A549 (cell line): ENCODE data around the gene CALN1. TPM values are rescaled to one million over a fixed set of nuclear protein-coding genes. Genes with fewer than 3 reads are reported as not detected.

Experiments used
- ATAC-seq, 2 experiments: fragments of 200-7000 bp in 1 of 2; fragments of >200 bp in 1 of 2; cut with Nextera tagmentation in 1 of 2; cut with Tn5 transposase in 1 of 2; 3 replicates each; pipeline versions ENCODE4 v1.8.0 to v1.9.1; 2018 to 2020; ENCODE audit warnings: mild to moderate bottlenecking in 1 of 2, moderate library complexity in 1 of 2
- CTCF ChIA-PET: fragments of 300-600 bp; sonication (Branson Sonifier 250); formaldehyde crosslinking; extraction: SDS; loops from one replicate; lab custom pipeline; 2021; ENCODE audit warnings: antibody characterized with exemption, inconsistent platforms; lab: Yijun Ruan, JAX
- POLR2A ChIA-PET: fragments of 350-600 bp; formaldehyde crosslinking; extraction: SDS; loops from one replicate; lab custom pipeline; 2021; ENCODE audit warnings: antibody characterized with exemption, inconsistent platforms; lab: Yijun Ruan, JAX
- DNase-seq, 2 experiments: peaks; one replicate each; pipeline versions ENCODE4 v3.0.0 to v3.0.0-alpha.2; 2011 to 2016; ENCODE audit warnings: low read depth in 1 of 2, low spot score in 1 of 2
- FAIRE-seq: peaks from 2 replicates; lab custom pipeline; 2011; peaks lifted over from hg19 to GRCh38; lab: Jason Lieb, UNC
- H3K27ac ChIP-seq, 2 experiments: fragments of >200 bp; sonication (Bioruptor Twin); formaldehyde crosslinking; 3 replicates each; pipeline ENCODE4 v1.5.1; 2016 to 2017
- H3K4me1 ChIP-seq: fragments of >200 bp; sonication (Bioruptor Twin); formaldehyde crosslinking; 3 replicates; pipeline ENCODE4 v1.6.1; 2016
- H3K4me2 ChIP-seq: fragments of >200 bp; sonication (Bioruptor Twin); formaldehyde crosslinking; 3 replicates; pipeline ENCODE4 v1.6.1; 2016
- H3K4me3 ChIP-seq: fragments of >200 bp; sonication (Bioruptor Twin); formaldehyde crosslinking; 3 replicates; pipeline ENCODE4 v1.5.1; 2016
- H3K9me3 ChIP-seq: fragments of >200 bp; sonication (Bioruptor Twin); formaldehyde crosslinking; 3 replicates; pipeline ENCODE4 v1.6.1; 2016
- CHD4 ChIP-seq: fragments of 200-600 bp; sonication (generic); IDR thresholded peaks from 2 replicates; pipeline ENCODE4 v1.6.1; 2016; ENCODE audit warnings: antibody characterized with exemption, mild to moderate bottlenecking, borderline replicate concordance
- ESRRA ChIP-seq: fragments of 150-350 bp; IDR thresholded peaks from 2 replicates; pipeline ENCODE4 v1.6.1; 2014; ENCODE audit warnings: mild to moderate bottlenecking, low read length, borderline replicate concordance
- FOSL2 ChIP-seq, 2 experiments: fragments of 450-650 bp in 1 of 2; fragments of >200 bp in 1 of 2; sonication (Bioruptor Twin) in 1 of 2; formaldehyde crosslinking; IDR thresholded peaks; 2 replicates each; pipeline versions ENCODE4 v1.5.0 to v1.6.1; 2016 to 2020; ENCODE audit warnings: mild to moderate bottlenecking in 1 of 2, moderate library complexity in 1 of 2
- FOXS1 ChIP-seq: fragments of 250-450 bp; sonication (Bioruptor Pico); IDR thresholded peaks from 2 replicates; pipeline ENCODE4 v1.5.0; 2020; ENCODE audit warnings: mild to moderate bottlenecking, moderate library complexity
- HOXA7 ChIP-seq: fragments of 250-450 bp; sonication (Bioruptor Pico); IDR thresholded peaks from 2 replicates; pipeline ENCODE4 v1.5.0; 2020; ENCODE audit warnings: mild to moderate bottlenecking, moderate library complexity
- HOXB5 ChIP-seq: fragments of 250-450 bp; sonication (Bioruptor Pico); IDR thresholded peaks from 2 replicates; pipeline ENCODE4 v1.5.0; 2020; ENCODE audit warnings: mild to moderate bottlenecking, moderate library complexity
- JUNB ChIP-seq: fragments of >200 bp; sonication (Bioruptor Twin); formaldehyde crosslinking; IDR thresholded peaks from 2 replicates; pipeline ENCODE4 v1.6.1; 2016
- KDM1A ChIP-seq: fragments of 200-600 bp; sonication (generic); IDR thresholded peaks from 2 replicates; pipeline ENCODE4 v1.6.1; 2016; ENCODE audit warnings: low read depth, mild to moderate bottlenecking
- MYC ChIP-seq: IDR thresholded peaks from 2 replicates; pipeline ENCODE4 v1.6.1; 2012; ENCODE audit warnings: mild to moderate bottlenecking, inconsistent platforms, low read length, improper control_type of control experiment, borderline replicate concordance
- NFE2L2 ChIP-seq: fragments of 150-350 bp; conservative IDR thresholded peaks from 2 replicates; pipeline ENCODE4 v1.6.1; 2014; ENCODE audit warnings: low read length
- NPAS2 ChIP-seq: fragments of 250-450 bp; sonication (Bioruptor Pico); IDR thresholded peaks from 2 replicates; pipeline ENCODE4 v1.8.0; 2022; ENCODE audit warnings: mild to moderate bottlenecking, moderate library complexity, borderline replicate concordance
- POLR2AphosphoS2 ChIP-seq: conservative IDR thresholded peaks from 2 replicates; pipeline ENCODE4 v1.6.1; 2012; ENCODE audit warnings: low read length, improper control_type of control experiment, inconsistent platforms
- RAD21 ChIP-seq, 2 experiments: fragments of >200 bp in 1 of 2; sonication (Bioruptor Twin) in 1 of 2; formaldehyde crosslinking in 1 of 2; IDR thresholded peaks in 1 of 2; conservative IDR thresholded peaks in 1 of 2; 2 replicates in 1 of 2; 3 replicates in 1 of 2; pipeline ENCODE4 v1.6.1; 2012 to 2018; ENCODE audit warnings: inconsistent platforms in 1 of 2
- RARB ChIP-seq: fragments of 250-450 bp; sonication (Bioruptor Pico); IDR thresholded peaks from 2 replicates; pipeline ENCODE4 v1.8.0; 2021; ENCODE audit warnings: mild to moderate bottlenecking, moderate library complexity
- RFX5 ChIP-seq: fragments of 450-650 bp; IDR thresholded peaks from 2 replicates; pipeline ENCODE4 v1.7.1; 2014; ENCODE audit warnings: antibody characterized with exemption, mild to moderate bottlenecking, moderate library complexity
- SMC3 ChIP-seq: fragments of >200 bp; sonication (Bioruptor Twin); formaldehyde crosslinking; IDR thresholded peaks from 3 replicates; pipeline ENCODE4 v1.6.1; 2018; ENCODE audit warnings: inconsistent platforms
- TFCP2L1 ChIP-seq: fragments of 250-450 bp; sonication (Bioruptor Pico); IDR thresholded peaks from 2 replicates; pipeline ENCODE4 v1.5.0; 2021; ENCODE audit warnings: mild to moderate bottlenecking
- TP53 ChIP-seq: fragments of 250-450 bp; sonication (Bioruptor Pico); IDR thresholded peaks from 2 replicates; pipeline ENCODE4 v1.5.0; 2021; ENCODE audit warnings: mild to moderate bottlenecking, moderate library complexity
- WGBS: methylation state at CpG from one replicate; pipeline ENCODE4 v1.1.6; 2017; ENCODE audit errors: missing lambda C conversion rate; 5-methylcytosine and 5-hydroxymethylcytosine counted together
- polyA plus RNA-seq, 4 experiments: library from polyadenylated mRNA; depleted of rRNA in 3 of 4; stranded (reverse); fragments of >200 nt; fragmentation: RNase III in 1 of 4; extraction: RNeasy Plus Mini Kit Qiagen cat#74134 plus additional on column Dnase treatment in 1 of 4; gene quantifications; 2 replicates in 3 of 4; 3 replicates in 1 of 4; pipeline ENCODE4 v1.2.3, GENCODE V29; 2011 to 2017
- TF ChIP-seq, protein P1 (sequence below): fragments of 250-450 bp; sonication (Bioruptor Pico); IDR thresholded peaks from 2 replicates; pipeline ENCODE4 v1.5.0; 2020; ENCODE audit warnings: low read depth, mild to moderate bottlenecking, moderate library complexity
- TF ChIP-seq, protein P2 (sequence below): IDR thresholded peaks from 2 replicates; pipeline ENCODE4 v1.6.1; 2012; ENCODE audit warnings: low read depth, borderline replicate concordance
- TF ChIP-seq, protein P3 (sequence below): IDR thresholded peaks from 2 replicates; pipeline ENCODE4 v1.6.1; 2012
- TF ChIP-seq, protein P4 (sequence below): fragments of >200 bp; sonication (Bioruptor Twin); formaldehyde crosslinking; IDR thresholded peaks from 2 replicates; pipeline ENCODE4 v1.6.1; 2016
- TF ChIP-seq, protein P5 (sequence below): fragments of 200-600 bp; sonication (generic); IDR thresholded peaks from 2 replicates; pipeline ENCODE4 v1.6.1; 2016; ENCODE audit warnings: antibody characterized with exemption, mild to moderate bottlenecking, moderate library complexity
- TF ChIP-seq, protein P6 (sequence below): fragments of 450-650 bp; IDR thresholded peaks from 2 replicates; pipeline ENCODE4 v1.6.1; 2014; ENCODE audit warnings: antibody characterized with exemption

CALN1 gene
- polyA plus RNA-seq, 2 of the 4 experiments (the other 2 are of a cell fraction), result not detected

DNA sequence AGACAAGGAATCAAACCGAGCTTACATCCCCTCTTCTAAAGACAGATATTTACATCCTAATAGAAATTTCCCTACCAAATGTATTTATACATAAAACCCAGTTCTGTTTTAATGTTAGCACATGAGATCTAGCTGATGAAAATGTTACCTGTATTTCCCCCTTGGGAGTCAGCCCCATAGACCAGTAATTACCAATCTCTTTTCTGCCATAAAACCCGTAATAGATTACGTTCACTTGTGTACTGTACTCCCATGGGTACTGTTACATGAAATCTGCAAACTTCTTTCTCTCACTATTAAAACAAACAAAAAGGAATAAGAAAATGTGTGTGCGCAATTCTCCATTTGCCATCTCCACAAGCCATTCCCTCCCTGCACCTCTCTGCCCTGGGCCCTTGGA, 450.9 kb downstream of the CALN1 start:
- no peak for ATAC-seq
- no peaks in the 10 kb centered on the region for H3K9me3 ChIP-seq
- TF ChIP-seq RAD21 (conservative IDR thresholded peaks at IDR 0.05 in 1 of 2, IDR thresholded peaks at IDR 0.05 in 1 of 2) (no peak), FOXS1 (CRISPR knock-in tag) (no peak), CHD4 (no peak), RARB (CRISPR knock-in tag) (no peak), KDM1A (no peak), HOXA7 (CRISPR knock-in tag) (no peak), ESRRA (no peak), MYC (no peak)
- TF ChIP-seq, protein P1, sequence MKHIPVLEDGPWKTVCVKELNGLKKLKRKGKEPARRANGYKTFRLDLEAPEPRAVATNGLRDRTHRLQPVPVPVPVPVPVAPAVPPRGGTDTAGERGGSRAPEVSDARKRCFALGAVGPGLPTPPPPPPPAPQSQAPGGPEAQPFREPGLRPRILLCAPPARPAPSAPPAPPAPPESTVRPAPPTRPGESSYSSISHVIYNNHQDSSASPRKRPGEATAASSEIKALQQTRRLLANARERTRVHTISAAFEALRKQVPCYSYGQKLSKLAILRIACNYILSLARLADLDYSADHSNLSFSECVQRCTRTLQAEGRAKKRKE, result no peak
- TF ChIP-seq, protein P2, sequence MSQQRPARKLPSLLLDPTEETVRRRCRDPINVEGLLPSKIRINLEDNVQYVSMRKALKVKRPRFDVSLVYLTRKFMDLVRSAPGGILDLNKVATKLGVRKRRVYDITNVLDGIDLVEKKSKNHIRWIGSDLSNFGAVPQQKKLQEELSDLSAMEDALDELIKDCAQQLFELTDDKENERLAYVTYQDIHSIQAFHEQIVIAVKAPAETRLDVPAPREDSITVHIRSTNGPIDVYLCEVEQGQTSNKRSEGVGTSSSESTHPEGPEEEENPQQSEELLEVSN, result no peak
- H3K27ac ChIP-seq, result no peak overlapping the region
- no peaks in the 10 kb centered on the region for H3K4me1 ChIP-seq
- no peak for FAIRE-seq
- no peak overlapping the region for H3K4me3 ChIP-seq
- ChIA-PET CTCF (no interaction called here), POLR2A (no interaction called here)
- whole genome bisulfite sequencing, result 9% methylated on average over 4 of the region's 4 CpGs
- DNase-seq, result no peak
- no peak overlapping the region for H3K4me2 ChIP-seq

DNA sequence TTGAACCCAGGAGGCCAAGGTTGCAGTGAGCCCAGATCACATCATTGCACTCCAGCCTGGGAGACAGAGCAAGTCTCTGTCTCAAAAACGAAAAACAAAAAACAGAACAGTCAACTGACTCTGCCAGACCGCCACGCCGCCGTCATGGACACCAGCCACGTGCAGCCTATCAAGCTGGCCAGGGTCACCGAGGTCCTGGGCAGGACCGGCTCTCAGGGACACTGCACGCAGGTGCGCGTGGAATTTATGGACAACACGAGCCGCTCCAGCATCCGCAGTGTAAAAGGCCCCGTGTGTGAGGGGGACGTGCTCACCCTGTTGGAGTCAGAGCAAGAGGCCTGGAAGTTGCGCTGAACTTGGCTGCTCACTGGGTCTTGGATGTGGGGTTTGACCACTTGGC, 470.0 kb downstream of the CALN1 start:
- Histone ChIP-seq H3K4me2 (no peak overlapping the region), H3K4me1 (no peaks in the 10 kb centered on the region), H3K27ac (no peak overlapping the region), H3K4me3 (no peak overlapping the region), H3K9me3 (no peaks in the 10 kb centered on the region)
- ChIA-PET CTCF (no interaction called here), POLR2A (no interaction called here)
- no peak for FAIRE-seq
- no peak for DNase-seq
- TF ChIP-seq HOXB5 (CRISPR knock-in tag), result no peak
- TF ChIP-seq JUNB, result no peak
- TF ChIP-seq POLR2AphosphoS2, result no peak
- no peak for TF ChIP-seq RARB (CRISPR knock-in tag)
- no peak for TF ChIP-seq MYC
- no peak for TF ChIP-seq RFX5
- TF ChIP-seq TP53 (CRISPR knock-in tag), result no peak
- TF ChIP-seq, protein P3, sequence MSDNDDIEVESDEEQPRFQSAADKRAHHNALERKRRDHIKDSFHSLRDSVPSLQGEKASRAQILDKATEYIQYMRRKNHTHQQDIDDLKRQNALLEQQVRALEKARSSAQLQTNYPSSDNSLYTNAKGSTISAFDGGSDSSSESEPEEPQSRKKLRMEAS, result no peak
- WGBS, result 39% methylated on average over 17 of the region's 17 CpGs
- no peak for ATAC-seq

DNA sequence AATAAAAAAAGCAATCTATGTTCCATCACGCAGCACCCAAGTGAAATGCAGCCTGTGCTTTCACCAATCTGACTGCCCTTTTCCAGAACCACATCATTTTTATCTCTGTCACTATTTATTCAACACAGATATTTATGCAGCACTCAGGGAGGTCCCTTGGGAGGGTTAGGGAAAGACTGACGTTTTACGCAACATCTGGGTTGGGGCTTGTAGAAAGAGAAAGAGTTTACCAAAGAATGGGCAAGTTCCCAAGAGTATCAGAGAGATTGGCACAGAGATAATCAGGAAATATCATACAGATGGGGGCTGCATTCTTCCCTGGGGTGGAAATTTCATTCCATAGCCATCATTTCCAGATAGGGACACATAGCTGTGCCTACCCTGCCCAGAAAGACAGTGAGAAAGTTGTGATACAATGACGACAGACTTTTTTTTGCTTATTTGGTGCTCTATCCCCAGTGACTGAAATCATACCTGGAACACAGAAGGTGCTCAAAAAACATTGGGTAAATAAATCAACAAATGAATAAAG, 474.2 kb downstream of the CALN1 start:
- POLR2A ChIA-PET, result no interaction called here
- TF ChIP-seq, protein P4, sequence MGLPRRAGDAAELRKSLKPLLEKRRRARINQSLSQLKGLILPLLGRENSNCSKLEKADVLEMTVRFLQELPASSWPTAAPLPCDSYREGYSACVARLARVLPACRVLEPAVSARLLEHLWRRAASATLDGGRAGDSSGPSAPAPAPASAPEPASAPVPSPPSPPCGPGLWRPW, result no peak
- TF ChIP-seq JUNB (no peak), HOXB5 (CRISPR knock-in tag) (no peak), MYC (no peak), RFX5 (no peak), NFE2L2 (no peak), POLR2AphosphoS2 (no peak)
- TF ChIP-seq, all 56 proteins: peak for 0
- no peak overlapping the region for H3K4me3 ChIP-seq
- ATAC-seq (no peak), FAIRE-seq (no peak), DNase-seq (no peak)
- H3K27ac ChIP-seq, result no peak overlapping the region
- H3K4me1 ChIP-seq, result no peaks in the 10 kb centered on the region
- CTCF ChIA-PET, result no interaction called here
- H3K4me2 ChIP-seq, result no peak overlapping the region
- 22% methylated on average over 4 of the region's 4 CpGs for WGBS
- H3K9me3 ChIP-seq, result no peaks in the 10 kb centered on the region

DNA sequence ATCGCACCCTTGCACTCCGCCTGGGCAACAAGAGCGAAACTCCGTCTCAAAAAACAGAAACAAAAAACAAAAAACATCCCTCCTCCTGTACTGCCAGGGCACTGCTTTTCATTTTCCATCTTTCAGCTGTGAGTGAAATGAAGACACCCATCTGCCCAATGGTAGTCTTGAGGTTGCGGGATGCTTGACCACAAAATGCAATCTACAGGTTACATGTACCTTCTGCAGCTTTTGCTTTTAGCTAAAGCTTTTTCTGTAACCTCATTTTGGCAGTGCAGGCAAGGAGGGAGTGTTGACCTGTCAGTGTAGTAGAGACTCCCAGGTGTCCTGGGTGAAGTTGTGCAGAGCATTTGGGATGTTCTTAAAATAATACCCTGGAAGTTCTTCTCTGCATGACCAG, 476.5 kb downstream of the CALN1 start:
- H3K9me3 ChIP-seq, result no peaks in the 10 kb centered on the region
- FAIRE-seq (no peak), ATAC-seq (no peak), DNase-seq (no peak)
- 50% methylated on average over 5 of the region's 5 CpGs for WGBS
- CTCF ChIA-PET, result no interaction called here
- POLR2A ChIA-PET, result no interaction called here
- H3K4me3 ChIP-seq, result no peak overlapping the region
- H3K4me2 ChIP-seq, result no peak overlapping the region
- no peak overlapping the region for H3K27ac ChIP-seq
- no peaks in the 10 kb centered on the region for H3K4me1 ChIP-seq
- TF ChIP-seq SMC3, result no peak
- no peak for TF ChIP-seq TFCP2L1 (CRISPR knock-in tag)
- TF ChIP-seq FOSL2 (IDR thresholded peaks at IDR 0.05), result no peak
- TF ChIP-seq FOSL2 (CRISPR knock-in tag; IDR thresholded peaks at IDR 0.05), result no peak
- TF ChIP-seq, protein P5, sequence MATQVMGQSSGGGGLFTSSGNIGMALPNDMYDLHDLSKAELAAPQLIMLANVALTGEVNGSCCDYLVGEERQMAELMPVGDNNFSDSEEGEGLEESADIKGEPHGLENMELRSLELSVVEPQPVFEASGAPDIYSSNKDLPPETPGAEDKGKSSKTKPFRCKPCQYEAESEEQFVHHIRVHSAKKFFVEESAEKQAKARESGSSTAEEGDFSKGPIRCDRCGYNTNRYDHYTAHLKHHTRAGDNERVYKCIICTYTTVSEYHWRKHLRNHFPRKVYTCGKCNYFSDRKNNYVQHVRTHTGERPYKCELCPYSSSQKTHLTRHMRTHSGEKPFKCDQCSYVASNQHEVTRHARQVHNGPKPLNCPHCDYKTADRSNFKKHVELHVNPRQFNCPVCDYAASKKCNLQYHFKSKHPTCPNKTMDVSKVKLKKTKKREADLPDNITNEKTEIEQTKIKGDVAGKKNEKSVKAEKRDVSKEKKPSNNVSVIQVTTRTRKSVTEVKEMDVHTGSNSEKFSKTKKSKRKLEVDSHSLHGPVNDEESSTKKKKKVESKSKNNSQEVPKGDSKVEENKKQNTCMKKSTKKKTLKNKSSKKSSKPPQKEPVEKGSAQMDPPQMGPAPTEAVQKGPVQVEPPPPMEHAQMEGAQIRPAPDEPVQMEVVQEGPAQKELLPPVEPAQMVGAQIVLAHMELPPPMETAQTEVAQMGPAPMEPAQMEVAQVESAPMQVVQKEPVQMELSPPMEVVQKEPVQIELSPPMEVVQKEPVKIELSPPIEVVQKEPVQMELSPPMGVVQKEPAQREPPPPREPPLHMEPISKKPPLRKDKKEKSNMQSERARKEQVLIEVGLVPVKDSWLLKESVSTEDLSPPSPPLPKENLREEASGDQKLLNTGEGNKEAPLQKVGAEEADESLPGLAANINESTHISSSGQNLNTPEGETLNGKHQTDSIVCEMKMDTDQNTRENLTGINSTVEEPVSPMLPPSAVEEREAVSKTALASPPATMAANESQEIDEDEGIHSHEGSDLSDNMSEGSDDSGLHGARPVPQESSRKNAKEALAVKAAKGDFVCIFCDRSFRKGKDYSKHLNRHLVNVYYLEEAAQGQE, result no peak
- TF ChIP-seq, protein P6, sequence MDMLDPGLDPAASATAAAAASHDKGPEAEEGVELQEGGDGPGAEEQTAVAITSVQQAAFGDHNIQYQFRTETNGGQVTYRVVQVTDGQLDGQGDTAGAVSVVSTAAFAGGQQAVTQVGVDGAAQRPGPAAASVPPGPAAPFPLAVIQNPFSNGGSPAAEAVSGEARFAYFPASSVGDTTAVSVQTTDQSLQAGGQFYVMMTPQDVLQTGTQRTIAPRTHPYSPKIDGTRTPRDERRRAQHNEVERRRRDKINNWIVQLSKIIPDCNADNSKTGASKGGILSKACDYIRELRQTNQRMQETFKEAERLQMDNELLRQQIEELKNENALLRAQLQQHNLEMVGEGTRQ, result no peak
- TF ChIP-seq NFE2L2, result no peak
- no peak for TF ChIP-seq NPAS2 (CRISPR knock-in tag)
